T-helper 1 cell treated with Interleukin-12 subunit alpha and Interleukin-12 subunit beta and Interleukin-4 antibody, amounts not matched to agents 30 ng/mL and 1 ng/mL, for 36 hours (primary cell): ENCODE results near the gene FOXE3. TPM values are rescaled to one million over a fixed set of nuclear protein-coding genes. Genes with fewer than 3 reads are reported as not detected.

Source experiments
- intact Hi-C: fragments of 100-400 bp; cut with micrococcal nuclease; formaldehyde crosslinking; loops from one replicate; pipeline ENCODE4 v1.15.1; 2024
- total RNA-seq: library from RNA; stranded (reverse); gene quantifications from 2 replicates; pipeline ENCODE4 v1.2.3, GENCODE V29; 2022

The FOXE3 gene
- total RNA-seq, 1 donor from 2014 or later = not detected

GRCh38 chr1:47403321-47403910 lies 12.7 kb upstream of the FOXE3 start:
- intact Hi-C loops = no loop called here

DNA sequence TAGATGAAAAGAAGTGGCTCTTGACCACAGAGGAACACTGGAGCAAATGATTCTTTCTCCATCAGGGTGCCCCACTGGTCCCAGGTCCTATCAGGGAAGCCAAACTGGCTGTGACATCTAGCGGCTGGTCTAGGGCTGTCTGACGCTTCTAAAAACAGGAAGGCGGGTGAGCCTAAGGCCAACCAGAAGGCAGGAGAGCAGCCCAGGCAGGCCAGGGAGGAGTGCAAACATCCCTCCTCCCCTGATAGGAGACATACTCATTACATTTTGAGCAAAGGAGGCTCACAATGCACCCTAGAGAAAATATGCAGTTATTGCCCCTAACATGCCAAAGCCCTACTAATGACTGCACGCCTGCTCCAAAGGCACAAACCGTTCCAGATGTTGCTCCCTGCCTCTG lies 10.4 kb upstream of the FOXE3 start:
- intact Hi-C loops = no loop called here

DNA sequence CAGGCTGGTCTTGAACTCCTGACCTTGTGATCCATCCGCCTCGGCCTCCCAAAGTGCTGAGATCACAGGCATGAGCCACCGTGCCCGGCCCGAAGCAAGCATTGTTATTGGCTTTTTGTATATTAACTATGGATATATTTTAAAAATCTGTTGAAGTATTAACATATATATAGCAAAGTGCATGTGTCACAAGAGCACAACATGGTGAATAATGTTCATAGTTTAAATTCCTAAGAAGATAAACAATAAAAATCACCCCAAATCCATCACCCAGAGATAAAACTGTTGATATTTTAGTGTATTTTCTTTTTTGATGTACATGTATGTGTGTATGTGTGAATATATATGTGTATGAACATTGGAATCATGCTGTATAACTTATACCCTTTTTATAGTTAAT lies 9.1 kb upstream of the FOXE3 start:
- intact Hi-C loops = no loop called here

DNA sequence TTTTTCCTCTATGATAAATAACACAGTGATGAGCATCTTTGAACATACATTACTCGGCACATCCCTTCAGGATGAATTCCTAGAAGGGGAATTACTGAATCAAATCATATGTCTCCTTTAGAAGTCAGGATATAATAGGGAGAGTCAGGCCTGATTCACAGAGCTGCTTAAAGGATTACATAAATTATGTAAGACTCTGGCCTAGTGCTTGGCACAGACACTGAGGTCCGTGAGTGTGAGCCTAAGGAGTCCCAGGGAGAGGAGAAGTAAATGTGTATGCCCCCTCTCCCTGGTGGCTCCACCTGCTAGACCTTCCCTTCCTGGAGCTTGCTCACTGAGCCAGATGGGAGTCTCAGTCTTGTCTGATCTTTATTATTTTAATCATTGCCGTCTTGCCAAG lies 8.6 kb upstream of the FOXE3 start:
- intact Hi-C loops = no loop called here

DNA sequence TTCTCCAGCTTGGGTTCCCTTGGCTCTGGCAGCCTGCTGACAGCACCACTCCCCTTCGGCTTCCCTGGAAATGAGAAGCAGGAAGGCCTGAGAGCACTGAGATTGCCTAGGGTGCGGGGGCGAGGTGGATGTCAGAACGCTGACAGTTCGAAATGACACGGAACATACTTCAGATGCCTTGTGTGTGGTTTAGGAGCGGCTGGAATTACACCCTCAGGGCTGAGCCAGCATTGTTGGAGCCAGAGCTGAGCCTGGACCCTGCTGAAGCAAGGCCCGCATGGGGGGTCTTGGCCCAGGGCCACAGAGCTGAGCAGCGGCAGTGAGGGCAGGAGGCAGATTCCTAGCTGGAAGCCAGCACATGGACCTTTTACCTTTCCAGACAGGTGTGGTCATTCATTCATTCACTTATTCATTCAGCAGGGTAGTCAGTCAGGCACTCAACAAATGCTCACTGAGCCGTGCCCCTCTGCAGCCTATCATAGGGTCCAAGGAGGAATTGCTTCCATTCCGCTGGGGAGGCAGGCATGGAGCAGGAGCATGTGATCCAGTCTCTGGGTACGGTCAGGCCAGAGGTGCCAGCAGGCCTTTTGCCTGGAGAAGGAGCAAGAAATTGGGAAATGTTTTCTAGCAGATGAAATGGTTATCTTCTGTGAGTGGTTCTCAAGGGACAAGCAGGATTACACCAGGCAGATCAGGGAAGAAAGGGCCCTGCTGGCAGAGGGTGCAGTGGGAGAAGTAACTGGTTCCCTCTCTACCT lies 6.6 kb upstream of the FOXE3 start:
- intact Hi-C loops = no loop called here

- intact Hi-C loops = no loop called here
Measured at GRCh38 chr1:47410068-47410455, 6.0 kb upstream of the FOXE3 start.

DNA sequence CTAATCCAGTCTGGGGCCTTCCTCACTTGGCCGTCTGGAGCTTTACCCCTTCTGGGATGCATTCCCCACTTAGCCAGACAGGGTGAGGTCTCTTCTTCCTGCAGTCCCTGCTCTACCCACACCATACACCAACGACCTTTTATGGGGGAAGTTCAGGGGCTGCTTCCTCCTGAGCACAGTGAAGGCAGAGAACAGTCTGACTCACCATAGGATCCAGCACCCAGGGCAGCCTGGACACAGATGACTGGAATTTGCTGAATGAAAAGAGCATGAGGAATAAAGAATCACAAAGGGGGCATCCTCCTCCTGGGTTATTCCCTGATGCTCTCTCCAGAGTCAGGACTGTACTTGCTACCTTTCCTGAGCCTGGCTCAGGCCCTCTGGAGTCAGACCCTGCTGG lies 4.6 kb upstream of the FOXE3 start:
- intact Hi-C loops = no loop called here

DNA sequence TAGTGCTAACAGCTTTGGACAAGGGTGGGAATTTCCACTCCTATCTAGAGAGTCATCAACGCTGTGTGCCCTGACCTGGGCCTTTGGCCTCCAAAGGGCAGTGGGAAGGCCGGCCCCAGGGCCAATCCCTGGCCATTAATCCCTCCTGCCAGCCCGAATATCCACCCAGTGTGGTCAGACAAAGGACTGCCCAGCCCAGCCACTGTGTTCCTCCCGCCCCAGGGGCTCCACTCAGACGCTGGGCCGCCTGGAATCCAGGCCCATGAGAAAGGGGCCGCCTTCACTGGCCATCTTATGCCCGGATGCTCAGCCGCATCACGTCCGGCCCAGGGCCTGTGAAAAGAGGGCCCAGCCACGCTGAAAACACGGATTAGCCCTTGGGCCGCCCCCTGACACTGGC lies 3.6 kb upstream of the FOXE3 start:
- intact Hi-C loops = no loop called here

GRCh38 chr1:47416319-47417169 lies 459 bp downstream of the FOXE3 start:
- intact Hi-C loops = no loop called here

DNA sequence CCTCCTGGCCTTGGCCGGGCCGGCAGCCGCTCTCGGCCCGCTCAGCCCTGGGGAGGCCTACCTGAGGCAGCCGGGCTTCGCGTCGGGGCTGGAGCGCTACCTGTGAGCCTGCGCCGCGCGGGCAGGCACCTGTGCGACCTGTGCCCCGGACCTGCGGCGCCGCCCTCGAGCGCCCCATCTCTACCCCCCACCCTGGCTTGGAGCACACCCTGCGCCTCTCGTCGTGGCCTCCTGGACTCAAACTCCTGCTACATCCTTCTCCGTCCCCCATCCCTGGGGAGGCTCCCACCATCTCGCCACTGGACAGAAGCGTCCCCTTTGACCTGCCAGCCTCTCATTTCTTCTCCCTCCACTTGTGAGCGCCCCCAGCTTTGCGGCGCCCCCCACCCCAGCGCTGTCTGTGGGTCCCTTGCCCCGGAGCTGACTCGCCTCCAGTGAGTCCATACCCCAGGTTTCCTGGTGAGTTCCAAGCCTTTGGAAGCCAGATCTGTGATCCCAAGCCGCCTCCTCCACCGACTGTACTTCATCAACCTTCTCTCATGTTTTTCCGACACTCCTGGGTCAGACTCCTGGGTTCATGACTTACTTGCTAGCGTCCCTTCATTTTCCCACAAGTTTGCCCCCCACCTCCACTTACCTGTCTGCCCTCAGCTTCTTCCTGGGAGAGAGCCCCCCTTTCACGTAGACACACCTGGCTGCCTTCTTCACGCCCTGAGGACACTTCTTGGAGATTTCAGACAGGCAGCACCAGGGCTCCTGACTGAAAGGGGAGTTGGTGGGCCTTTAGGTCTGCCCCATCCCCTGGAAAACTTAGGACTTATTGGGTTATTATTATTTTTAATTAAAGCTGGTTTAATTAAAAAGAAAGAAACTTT lies 1.3 kb downstream of the FOXE3 start:
- intact Hi-C loops = no loop called here

- intact Hi-C loops = no loop called here
Measured at GRCh38 chr1:47418122-47418521, 2.0 kb downstream of the FOXE3 start.

DNA sequence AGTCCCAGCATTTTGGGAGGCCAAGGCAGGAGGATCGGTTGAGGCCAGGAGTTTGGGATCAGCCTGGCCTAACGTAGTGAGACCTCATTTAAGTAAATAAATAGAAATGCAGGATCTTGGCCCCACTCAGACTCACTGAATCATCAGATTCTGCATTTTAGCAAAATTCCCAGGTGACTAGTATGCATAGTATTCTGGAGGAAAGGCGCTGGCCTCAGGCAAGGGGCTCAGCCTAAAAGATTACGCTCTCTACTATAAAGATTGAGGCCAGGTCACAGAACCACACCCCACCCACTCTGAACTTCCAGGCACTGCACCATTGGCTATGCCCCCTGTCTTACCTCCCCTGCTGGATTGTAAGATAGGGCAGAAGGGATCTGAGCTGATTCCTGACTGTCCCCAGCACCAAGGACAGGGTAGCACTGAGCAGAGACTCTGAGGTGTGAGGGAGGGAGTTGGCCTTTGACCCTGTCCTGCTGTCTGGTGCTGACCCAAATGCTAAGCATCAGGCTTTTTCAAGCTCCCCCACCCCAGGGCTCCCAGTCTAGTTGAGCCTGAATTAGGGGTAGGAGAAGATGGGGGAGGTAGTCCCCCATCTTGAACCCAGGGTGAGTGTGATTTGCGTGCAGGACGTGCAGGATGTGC lies 2.7 kb downstream of the FOXE3 start:
- intact Hi-C loops = no loop called here

GRCh38 chr1:47420547-47420946 lies 4.5 kb downstream of the FOXE3 start:
- intact Hi-C loops = no loop called here

- intact Hi-C loops = loop anchor here (1.0 kb wide), 1 partner anchor 231 kb away; no protein-coding TSS in a partner anchor
Measured at GRCh38 chr1:47423872-47424271, 7.8 kb downstream of the FOXE3 start.

GRCh38 chr1:47424336-47424982 lies 8.4 kb downstream of the FOXE3 start:
- intact Hi-C loops = loop anchor here (1.0 kb wide), 1 partner anchor 231 kb away; no protein-coding TSS in a partner anchor

DNA sequence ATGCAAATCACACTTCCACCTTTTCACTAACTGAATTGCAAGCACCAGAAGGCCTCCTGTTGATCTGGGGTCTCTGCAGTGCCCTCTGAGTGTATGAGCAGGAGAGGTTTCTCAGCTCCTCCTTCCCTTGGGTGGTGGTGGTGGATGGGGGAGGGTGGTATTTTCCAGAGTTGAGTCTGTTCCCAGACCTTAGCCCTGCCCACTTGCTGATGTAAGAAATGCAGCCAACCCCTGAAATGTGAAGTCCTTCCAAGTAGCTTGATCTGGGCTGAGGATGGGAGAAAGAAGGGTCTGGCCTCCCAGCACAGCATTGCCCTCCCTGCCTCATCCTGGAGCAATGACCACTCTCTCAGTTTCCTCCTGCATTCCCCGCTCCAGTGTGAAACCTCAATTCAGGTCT lies 15.4 kb downstream of the FOXE3 start:
- intact Hi-C loops = loop anchor here (10.0 kb wide), 1 partner anchor 937 kb away; no protein-coding TSS in a partner anchor

GRCh38 chr1:47432071-47433036 lies 16.3 kb downstream of the FOXE3 start:
- intact Hi-C loops = loop anchor here (1.0 to 10.0 kb wide), 4 partner anchors 44 to 938 kb away; no protein-coding TSS in a partner anchor

- intact Hi-C loops = loop anchor here (2.0 to 10.0 kb wide), 2 partner anchors 44 to 938 kb away; no protein-coding TSS in a partner anchor
Measured at GRCh38 chr1:47433037-47433421, 16.9 kb downstream of the FOXE3 start.
